ENCODE measurements around the gene RBM26.

DNA sequence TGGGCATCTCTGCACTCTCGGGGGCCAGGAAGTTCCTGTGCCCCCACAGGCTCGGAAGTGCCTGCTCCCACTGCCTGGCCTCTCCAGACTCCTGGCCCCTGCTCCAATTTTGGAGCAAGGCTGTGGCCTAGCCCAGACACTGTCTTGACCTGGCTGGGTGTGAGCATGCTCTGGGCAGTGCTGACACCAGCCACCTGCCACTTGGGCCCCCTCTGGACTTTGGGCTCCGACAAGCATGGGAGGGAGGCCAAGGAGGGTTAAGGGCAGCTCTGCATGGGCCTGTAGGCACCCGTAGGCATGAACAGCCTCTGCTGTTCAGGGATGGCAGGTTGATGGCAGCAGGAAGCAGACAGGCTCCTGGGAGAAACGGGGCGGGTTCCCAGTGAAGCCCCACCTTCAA, 26.0 kb upstream of the RBM26 start:
- TF ChIP-seq POLR2A (IDR thresholded peaks at IDR 0.05), result no peak
- TF ChIP-seq, protein P1, sequence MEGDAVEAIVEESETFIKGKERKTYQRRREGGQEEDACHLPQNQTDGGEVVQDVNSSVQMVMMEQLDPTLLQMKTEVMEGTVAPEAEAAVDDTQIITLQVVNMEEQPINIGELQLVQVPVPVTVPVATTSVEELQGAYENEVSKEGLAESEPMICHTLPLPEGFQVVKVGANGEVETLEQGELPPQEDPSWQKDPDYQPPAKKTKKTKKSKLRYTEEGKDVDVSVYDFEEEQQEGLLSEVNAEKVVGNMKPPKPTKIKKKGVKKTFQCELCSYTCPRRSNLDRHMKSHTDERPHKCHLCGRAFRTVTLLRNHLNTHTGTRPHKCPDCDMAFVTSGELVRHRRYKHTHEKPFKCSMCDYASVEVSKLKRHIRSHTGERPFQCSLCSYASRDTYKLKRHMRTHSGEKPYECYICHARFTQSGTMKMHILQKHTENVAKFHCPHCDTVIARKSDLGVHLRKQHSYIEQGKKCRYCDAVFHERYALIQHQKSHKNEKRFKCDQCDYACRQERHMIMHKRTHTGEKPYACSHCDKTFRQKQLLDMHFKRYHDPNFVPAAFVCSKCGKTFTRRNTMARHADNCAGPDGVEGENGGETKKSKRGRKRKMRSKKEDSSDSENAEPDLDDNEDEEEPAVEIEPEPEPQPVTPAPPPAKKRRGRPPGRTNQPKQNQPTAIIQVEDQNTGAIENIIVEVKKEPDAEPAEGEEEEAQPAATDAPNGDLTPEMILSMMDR (IDR thresholded peaks at IDR 0.05), result no peak

Data from gastroesophageal sphincter (tissue), 3 donors.